Natural killer cell treated with Interleukin-12 subunit alpha and Interleukin-12 subunit beta and Interleukin-15 and Interleukin-18, amount 100 ng/mL, for 72 hours (primary cell): ENCODE measurements around the gene CRTC1. TPM values are rescaled to one million over a fixed set of nuclear protein-coding genes. Genes with fewer than 3 reads are reported as not detected.

Experiments used
- ATAC-seq, 2 donors: fragments of 150-1000 bp; cut with Tn5 transposase in 1 of 2; sonication (Bioruptor Pico), chemical (Tn5 transposase) in 1 of 2; 2 replicates each; pipeline ENCODE4 v1.10.0; 2021
- DNase-seq: peaks from one replicate; pipeline ENCODE4 v3.0.0; 2022; ENCODE audit warnings: low spot score
- H3K27ac Mint-ChIP-seq, 2 donors: 1 replicate in 1 of 2; 2 replicates in 1 of 2; pipeline ENCODE4 v1.8.0; 2022; ENCODE audit warnings: mixed read lengths in 2 of 2, mild to moderate bottlenecking in 1 of 2, moderate library complexity in 1 of 2
- H3K27me3 Mint-ChIP-seq, 2 donors: 1 replicate in 1 of 2; 2 replicates in 1 of 2; pipeline ENCODE4 v1.8.0; 2022; ENCODE audit warnings: mixed read lengths in 2 of 2
- H3K36me3 Mint-ChIP-seq: one replicate; pipeline ENCODE4 v1.8.0; 2022; ENCODE audit warnings: mixed read lengths
- H3K4me1 Mint-ChIP-seq, 2 donors: 1 replicate in 1 of 2; 2 replicates in 1 of 2; pipeline ENCODE4 v1.8.0; 2022; ENCODE audit warnings: low read depth in 2 of 2, mixed read lengths in 2 of 2, mild to moderate bottlenecking in 1 of 2
- H3K4me3 Mint-ChIP-seq: one replicate; pipeline ENCODE4 v1.8.0; 2022; ENCODE audit warnings: mixed read lengths
- H3K9me3 Mint-ChIP-seq: 2 replicates; pipeline ENCODE4 v1.8.0; 2022; ENCODE audit warnings: mixed read lengths
- total RNA-seq, 2 donors: library from RNA; stranded (reverse); gene quantifications; one replicate each; pipeline ENCODE4 v1.2.3, GENCODE V29; 2022

CRTC1 gene
- total RNA-seq, 2 donors from 2014 or later: 7.6 to 9.3 TPM

GRCh38 chr19:18831524-18832305 is 148.2 kb downstream of the CRTC1 start, which contains the start of gene UPF1:
UPF1 (plus strand) TSS chr19:18831959; CDS start chr19:18832210, 251 bp downstream.
- Mint-ChIP-seq H3K27me3 (peaks cover 0 to 4% of the 10 kb centered on the region in 2 donors), H3K4me3 (peak within 1 kb of the TSS; percentile 95), H3K4me1 (peaks cover 37 to 41% of the 10 kb centered on the region in 2 donors), H3K36me3 (peaks cover 8% of the 10 kb centered on the region), H3K9me3 (no peaks in the 10 kb centered on the region), H3K27ac (peak within 1 kb of the TSS; percentile 86 to 91)
- peak; percentile 99 for DNase-seq
- ATAC-seq: peak; percentile 91 to 92

Other genes starting within 250 kb of the CRTC1 start
- gene ISYNA1, start 245.5 kb upstream of the CRTC1 start, total RNA-seq: 10 to 100 TPM; 19.0 to 25.6 TPM
- gene ELL, start 161.6 kb upstream of the CRTC1 start, total RNA-seq: 10 to 100 TPM; 52.3 to 75.2 TPM
- gene FKBP8, start 140.1 kb upstream of the CRTC1 start, total RNA-seq: 100 to 1,000 TPM; 199 to 208 TPM
- gene KXD1, start 125.8 kb upstream of the CRTC1 start, total RNA-seq: 100 to 1,000 TPM; 105 to 144 TPM
- gene UBA52, start 111.8 kb upstream of the CRTC1 start, total RNA-seq: 1,000 to 10,000 TPM; 1,148 to 1,390 TPM
- 100 to 1,000 TPM in 1 of 2 donors, 10 to 100 TPM in 1; 81.5 to 104 TPM for gene REX1BD, start 94.9 kb upstream of the CRTC1 start, total RNA-seq
- not detected for gene CRLF1, start 76.9 kb upstream of the CRTC1 start, total RNA-seq
- not detected for gene TMEM59L, start 70.8 kb upstream of the CRTC1 start, total RNA-seq
- gene KLHL26, start 46.7 kb upstream of the CRTC1 start, total RNA-seq: 10 to 100 TPM; 11.6 to 18.3 TPM
- gene COMP, start 107.6 kb downstream of the CRTC1 start, total RNA-seq: not detected
- 100 to 1,000 TPM; 104 to 150 TPM for gene UPF1, start 148.3 kb downstream of the CRTC1 start, total RNA-seq
- gene CERS1, start 212.5 kb downstream of the CRTC1 start, total RNA-seq: not detected
- gene COPE, start 235.7 kb downstream of the CRTC1 start, total RNA-seq: 100 to 1,000 TPM; 204 to 275 TPM
- gene DDX49, start 236.0 kb downstream of the CRTC1 start, total RNA-seq: 100 to 1,000 TPM in 1 of 2 donors, 10 to 100 TPM in 1; 72.7 to 119 TPM